H1 (cell line): ENCODE data around the gene TYRP1.

Source experiments
- EP300 ChIP-seq, 2 experiments: IDR thresholded peaks; 1 replicate in 1 of 2; 2 replicates in 1 of 2; pipeline ENCODE4 v1.6.1; 2011 to 2012; ENCODE audit warnings: low read depth in 2 of 2, low read length in 2 of 2, mild to moderate bottlenecking in 2 of 2, borderline replicate concordance in 1 of 2, inconsistent platforms in 1 of 2, moderate library complexity in 1 of 2
- JUND ChIP-seq: IDR thresholded peaks from 2 replicates; pipeline ENCODE4 v1.6.1; 2011; ENCODE audit warnings: mild to moderate bottlenecking, improper control_type of control experiment, low read length
- KDM5A ChIP-seq: fragments of 200-600 bp; IDR thresholded peaks from 2 replicates; pipeline ENCODE4 v1.7.1; 2012; ENCODE audit warnings: mild to moderate bottlenecking, low read length, inconsistent platforms, mixed read lengths
- POLR2A ChIP-seq, 2 experiments: IDR thresholded peaks; 1 replicate in 1 of 2; 2 replicates in 1 of 2; pipeline ENCODE4 v1.6.1; 2011; ENCODE audit warnings: low read depth in 2 of 2, low read length in 2 of 2, mild to moderate bottlenecking in 2 of 2; ENCODE audit errors: control extremely low read depth in 1 of 2
- POU5F1 ChIP-seq: IDR thresholded peaks from 2 replicates; pipeline ENCODE4 v1.6.1; 2011; ENCODE audit warnings: low read depth, mild to moderate bottlenecking, low read length, moderate library complexity
- RAD21 ChIP-seq, 2 experiments: IDR thresholded peaks in 1 of 2; conservative IDR thresholded peaks in 1 of 2; 2 replicates each; pipeline ENCODE4 v1.6.1; 2011; ENCODE audit warnings: low read depth in 2 of 2, low read length in 2 of 2, improper control_type of control experiment in 1 of 2, inconsistent platforms in 1 of 2, mild to moderate bottlenecking in 1 of 2, moderate library complexity in 1 of 2
- SIRT6 ChIP-seq: IDR thresholded peaks from one replicate; pipeline ENCODE4 v1.7.1; 2012; ENCODE audit warnings: low read length, inconsistent platforms
- SRF ChIP-seq: IDR thresholded peaks from 2 replicates; pipeline ENCODE4 v1.6.1; 2011; ENCODE audit warnings: mild to moderate bottlenecking, low read depth, low read length, moderate library complexity
- TAF1 ChIP-seq: IDR thresholded peaks from 2 replicates; pipeline ENCODE4 v1.6.1; 2011; ENCODE audit warnings: mild to moderate bottlenecking, low read depth, low read length
- TCF12 ChIP-seq: IDR thresholded peaks from 2 replicates; pipeline ENCODE4 v1.6.1; 2011; ENCODE audit warnings: low read depth, mild to moderate bottlenecking, low read length
- USF2 ChIP-seq: IDR thresholded peaks from 2 replicates; pipeline ENCODE4 v1.6.1; 2011; ENCODE audit warnings: low read length, improper control_type of control experiment
- YY1 ChIP-seq: IDR thresholded peaks from 2 replicates; pipeline ENCODE4 v1.6.1; 2011; ENCODE audit warnings: low read depth, mild to moderate bottlenecking, low read length
- TF ChIP-seq, protein P1 (sequence below), 3 experiments: IDR thresholded peaks; 1 replicate in 2 of 3; 2 replicates in 1 of 3; pipeline versions ENCODE4 v1.5.1 to v1.6.1; 2011; ENCODE audit warnings: low read length in 3 of 3, mild to moderate bottlenecking in 3 of 3, inconsistent platforms in 2 of 3, low read depth in 1 of 3, moderate library complexity in 1 of 3; ENCODE audit not compliant: insufficient read depth in 1 of 3; ENCODE audit errors: control extremely low read depth in 1 of 3
- TF ChIP-seq, protein P2 (sequence below): fragments of 300-600 bp; sonication (generic); IDR thresholded peaks from 2 replicates; pipeline ENCODE4 v1.7.1; 2012; ENCODE audit warnings: low read length, moderate library complexity, mild to moderate bottlenecking, inconsistent platforms; ENCODE audit not compliant: insufficient replicate concordance

DNA sequence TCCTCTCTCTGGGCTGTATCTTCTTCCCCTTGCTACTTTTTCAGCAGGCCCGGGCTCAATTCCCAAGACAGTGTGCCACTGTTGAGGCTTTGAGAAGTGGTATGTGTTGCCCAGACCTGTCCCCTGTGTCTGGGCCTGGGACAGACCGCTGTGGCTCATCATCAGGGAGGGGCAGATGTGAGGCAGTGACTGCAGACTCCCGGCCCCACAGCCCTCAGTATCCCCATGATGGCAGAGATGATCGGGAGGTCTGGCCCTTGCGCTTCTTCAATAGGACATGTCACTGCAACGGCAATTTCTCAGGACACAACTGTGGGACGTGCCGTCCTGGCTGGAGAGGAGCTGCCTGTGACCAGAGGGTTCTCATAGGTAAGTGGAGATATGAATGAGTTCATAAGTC is 828 bp downstream of the TYRP1 start:
- TF ChIP-seq, protein P1, sequence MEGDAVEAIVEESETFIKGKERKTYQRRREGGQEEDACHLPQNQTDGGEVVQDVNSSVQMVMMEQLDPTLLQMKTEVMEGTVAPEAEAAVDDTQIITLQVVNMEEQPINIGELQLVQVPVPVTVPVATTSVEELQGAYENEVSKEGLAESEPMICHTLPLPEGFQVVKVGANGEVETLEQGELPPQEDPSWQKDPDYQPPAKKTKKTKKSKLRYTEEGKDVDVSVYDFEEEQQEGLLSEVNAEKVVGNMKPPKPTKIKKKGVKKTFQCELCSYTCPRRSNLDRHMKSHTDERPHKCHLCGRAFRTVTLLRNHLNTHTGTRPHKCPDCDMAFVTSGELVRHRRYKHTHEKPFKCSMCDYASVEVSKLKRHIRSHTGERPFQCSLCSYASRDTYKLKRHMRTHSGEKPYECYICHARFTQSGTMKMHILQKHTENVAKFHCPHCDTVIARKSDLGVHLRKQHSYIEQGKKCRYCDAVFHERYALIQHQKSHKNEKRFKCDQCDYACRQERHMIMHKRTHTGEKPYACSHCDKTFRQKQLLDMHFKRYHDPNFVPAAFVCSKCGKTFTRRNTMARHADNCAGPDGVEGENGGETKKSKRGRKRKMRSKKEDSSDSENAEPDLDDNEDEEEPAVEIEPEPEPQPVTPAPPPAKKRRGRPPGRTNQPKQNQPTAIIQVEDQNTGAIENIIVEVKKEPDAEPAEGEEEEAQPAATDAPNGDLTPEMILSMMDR (IDR thresholded peaks at IDR 0.05; ENCODE audit: control extremely low read depth in 1 of 3, insufficient read depth in 1 of 3, low read depth in 1 of 3, low read length in 3 of 3): no peak
- TF ChIP-seq TAF1 (no peak), POU5F1 (no peak), RAD21 (IDR thresholded peaks at IDR 0.05 in 1 of 2, conservative IDR thresholded peaks at IDR 0.05 in 1 of 2; ENCODE audit: low read depth in 2 of 2, low read length in 2 of 2) (no peak), SRF (no peak), JUND (no peak), KDM5A (no peak), POLR2A (IDR thresholded peaks at IDR 0.05; ENCODE audit: control extremely low read depth in 1 of 2, low read depth in 2 of 2, low read length in 2 of 2) (no peak), YY1 (no peak), EP300 (IDR thresholded peaks at IDR 0.05; ENCODE audit: borderline replicate concordance in 1 of 2, low read depth in 2 of 2, low read length in 2 of 2) (no peak), SIRT6 (no peak), TCF12 (no peak), USF2 (no peak)
- TF ChIP-seq, protein P2, sequence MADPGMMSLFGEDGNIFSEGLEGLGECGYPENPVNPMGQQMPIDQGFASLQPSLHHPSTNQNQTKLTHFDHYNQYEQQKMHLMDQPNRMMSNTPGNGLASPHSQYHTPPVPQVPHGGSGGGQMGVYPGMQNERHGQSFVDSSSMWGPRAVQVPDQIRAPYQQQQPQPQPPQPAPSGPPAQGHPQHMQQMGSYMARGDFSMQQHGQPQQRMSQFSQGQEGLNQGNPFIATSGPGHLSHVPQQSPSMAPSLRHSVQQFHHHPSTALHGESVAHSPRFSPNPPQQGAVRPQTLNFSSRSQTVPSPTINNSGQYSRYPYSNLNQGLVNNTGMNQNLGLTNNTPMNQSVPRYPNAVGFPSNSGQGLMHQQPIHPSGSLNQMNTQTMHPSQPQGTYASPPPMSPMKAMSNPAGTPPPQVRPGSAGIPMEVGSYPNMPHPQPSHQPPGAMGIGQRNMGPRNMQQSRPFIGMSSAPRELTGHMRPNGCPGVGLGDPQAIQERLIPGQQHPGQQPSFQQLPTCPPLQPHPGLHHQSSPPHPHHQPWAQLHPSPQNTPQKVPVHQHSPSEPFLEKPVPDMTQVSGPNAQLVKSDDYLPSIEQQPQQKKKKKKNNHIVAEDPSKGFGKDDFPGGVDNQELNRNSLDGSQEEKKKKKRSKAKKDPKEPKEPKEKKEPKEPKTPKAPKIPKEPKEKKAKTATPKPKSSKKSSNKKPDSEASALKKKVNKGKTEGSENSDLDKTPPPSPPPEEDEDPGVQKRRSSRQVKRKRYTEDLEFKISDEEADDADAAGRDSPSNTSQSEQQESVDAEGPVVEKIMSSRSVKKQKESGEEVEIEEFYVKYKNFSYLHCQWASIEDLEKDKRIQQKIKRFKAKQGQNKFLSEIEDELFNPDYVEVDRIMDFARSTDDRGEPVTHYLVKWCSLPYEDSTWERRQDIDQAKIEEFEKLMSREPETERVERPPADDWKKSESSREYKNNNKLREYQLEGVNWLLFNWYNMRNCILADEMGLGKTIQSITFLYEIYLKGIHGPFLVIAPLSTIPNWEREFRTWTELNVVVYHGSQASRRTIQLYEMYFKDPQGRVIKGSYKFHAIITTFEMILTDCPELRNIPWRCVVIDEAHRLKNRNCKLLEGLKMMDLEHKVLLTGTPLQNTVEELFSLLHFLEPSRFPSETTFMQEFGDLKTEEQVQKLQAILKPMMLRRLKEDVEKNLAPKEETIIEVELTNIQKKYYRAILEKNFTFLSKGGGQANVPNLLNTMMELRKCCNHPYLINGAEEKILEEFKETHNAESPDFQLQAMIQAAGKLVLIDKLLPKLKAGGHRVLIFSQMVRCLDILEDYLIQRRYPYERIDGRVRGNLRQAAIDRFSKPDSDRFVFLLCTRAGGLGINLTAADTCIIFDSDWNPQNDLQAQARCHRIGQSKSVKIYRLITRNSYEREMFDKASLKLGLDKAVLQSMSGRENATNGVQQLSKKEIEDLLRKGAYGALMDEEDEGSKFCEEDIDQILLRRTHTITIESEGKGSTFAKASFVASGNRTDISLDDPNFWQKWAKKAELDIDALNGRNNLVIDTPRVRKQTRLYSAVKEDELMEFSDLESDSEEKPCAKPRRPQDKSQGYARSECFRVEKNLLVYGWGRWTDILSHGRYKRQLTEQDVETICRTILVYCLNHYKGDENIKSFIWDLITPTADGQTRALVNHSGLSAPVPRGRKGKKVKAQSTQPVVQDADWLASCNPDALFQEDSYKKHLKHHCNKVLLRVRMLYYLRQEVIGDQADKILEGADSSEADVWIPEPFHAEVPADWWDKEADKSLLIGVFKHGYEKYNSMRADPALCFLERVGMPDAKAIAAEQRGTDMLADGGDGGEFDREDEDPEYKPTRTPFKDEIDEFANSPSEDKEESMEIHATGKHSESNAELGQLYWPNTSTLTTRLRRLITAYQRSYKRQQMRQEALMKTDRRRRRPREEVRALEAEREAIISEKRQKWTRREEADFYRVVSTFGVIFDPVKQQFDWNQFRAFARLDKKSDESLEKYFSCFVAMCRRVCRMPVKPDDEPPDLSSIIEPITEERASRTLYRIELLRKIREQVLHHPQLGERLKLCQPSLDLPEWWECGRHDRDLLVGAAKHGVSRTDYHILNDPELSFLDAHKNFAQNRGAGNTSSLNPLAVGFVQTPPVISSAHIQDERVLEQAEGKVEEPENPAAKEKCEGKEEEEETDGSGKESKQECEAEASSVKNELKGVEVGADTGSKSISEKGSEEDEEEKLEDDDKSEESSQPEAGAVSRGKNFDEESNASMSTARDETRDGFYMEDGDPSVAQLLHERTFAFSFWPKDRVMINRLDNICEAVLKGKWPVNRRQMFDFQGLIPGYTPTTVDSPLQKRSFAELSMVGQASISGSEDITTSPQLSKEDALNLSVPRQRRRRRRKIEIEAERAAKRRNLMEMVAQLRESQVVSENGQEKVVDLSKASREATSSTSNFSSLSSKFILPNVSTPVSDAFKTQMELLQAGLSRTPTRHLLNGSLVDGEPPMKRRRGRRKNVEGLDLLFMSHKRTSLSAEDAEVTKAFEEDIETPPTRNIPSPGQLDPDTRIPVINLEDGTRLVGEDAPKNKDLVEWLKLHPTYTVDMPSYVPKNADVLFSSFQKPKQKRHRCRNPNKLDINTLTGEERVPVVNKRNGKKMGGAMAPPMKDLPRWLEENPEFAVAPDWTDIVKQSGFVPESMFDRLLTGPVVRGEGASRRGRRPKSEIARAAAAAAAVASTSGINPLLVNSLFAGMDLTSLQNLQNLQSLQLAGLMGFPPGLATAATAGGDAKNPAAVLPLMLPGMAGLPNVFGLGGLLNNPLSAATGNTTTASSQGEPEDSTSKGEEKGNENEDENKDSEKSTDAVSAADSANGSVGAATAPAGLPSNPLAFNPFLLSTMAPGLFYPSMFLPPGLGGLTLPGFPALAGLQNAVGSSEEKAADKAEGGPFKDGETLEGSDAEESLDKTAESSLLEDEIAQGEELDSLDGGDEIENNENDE: no peak
